Measurements from ENCODE around the gene OSTF1.

DNA sequence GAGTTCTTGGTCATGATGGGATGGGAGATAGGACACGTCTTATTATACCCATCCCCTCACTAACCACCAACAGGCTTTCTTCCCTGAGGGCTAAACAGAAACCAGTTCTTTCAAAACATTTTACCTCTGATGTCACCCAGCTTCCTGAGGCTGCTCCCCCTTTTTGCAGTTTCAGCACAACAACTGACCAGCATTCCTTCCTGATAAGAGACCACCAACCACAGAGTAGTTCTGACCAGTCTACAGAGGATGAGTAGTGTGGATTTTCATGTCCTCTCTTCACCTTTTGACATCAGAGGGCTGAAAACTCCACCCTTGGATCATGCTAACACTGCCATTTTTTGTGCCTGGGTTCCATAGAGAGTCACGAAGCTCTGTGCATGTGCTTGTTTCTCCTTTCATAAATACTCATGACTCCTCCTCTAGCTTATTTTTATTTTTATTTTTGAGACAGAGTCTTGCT, 82.6 kb downstream of the OSTF1 start:
- TF ChIP-seq, protein P1, sequence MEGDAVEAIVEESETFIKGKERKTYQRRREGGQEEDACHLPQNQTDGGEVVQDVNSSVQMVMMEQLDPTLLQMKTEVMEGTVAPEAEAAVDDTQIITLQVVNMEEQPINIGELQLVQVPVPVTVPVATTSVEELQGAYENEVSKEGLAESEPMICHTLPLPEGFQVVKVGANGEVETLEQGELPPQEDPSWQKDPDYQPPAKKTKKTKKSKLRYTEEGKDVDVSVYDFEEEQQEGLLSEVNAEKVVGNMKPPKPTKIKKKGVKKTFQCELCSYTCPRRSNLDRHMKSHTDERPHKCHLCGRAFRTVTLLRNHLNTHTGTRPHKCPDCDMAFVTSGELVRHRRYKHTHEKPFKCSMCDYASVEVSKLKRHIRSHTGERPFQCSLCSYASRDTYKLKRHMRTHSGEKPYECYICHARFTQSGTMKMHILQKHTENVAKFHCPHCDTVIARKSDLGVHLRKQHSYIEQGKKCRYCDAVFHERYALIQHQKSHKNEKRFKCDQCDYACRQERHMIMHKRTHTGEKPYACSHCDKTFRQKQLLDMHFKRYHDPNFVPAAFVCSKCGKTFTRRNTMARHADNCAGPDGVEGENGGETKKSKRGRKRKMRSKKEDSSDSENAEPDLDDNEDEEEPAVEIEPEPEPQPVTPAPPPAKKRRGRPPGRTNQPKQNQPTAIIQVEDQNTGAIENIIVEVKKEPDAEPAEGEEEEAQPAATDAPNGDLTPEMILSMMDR (conservative IDR thresholded peaks at IDR 0.05) = no peak
- no peak for TF ChIP-seq EZH2 (IDR thresholded peaks at IDR 0.05; ENCODE audit: low read depth)
